Endothelial cell of umbilical vein (primary cell): Measurements from ENCODE around the gene PYCR2. TPM values are rescaled to one million over a fixed set of nuclear protein-coding genes. Genes with fewer than 3 reads are reported as not detected.

Source experiments
- BruUV-seq: library from RNA; stranded (reverse); fragments of 400-500 nt; replicated peaks from 2 replicates; lab custom pipeline; 2021; lab: Mats Ljungman, UMichigan
- CTCF ChIA-PET: fragments of 300-600, 350-600 bp; sonication (Branson Sonifier 250); formaldehyde crosslinking; loops from one replicate; lab custom pipeline; 2021; ENCODE audit warnings: antibody characterized with exemption, inconsistent platforms; lab: Charles Lee
- POLR2A ChIA-PET: fragments of 300-600, 350-600 bp; sonication (Branson Sonifier 250); formaldehyde crosslinking; loops from one replicate; lab custom pipeline; 2021; ENCODE audit warnings: antibody characterized with exemption, inconsistent platforms; lab: Charles Lee
- DNase-seq: peaks from one replicate; pipeline ENCODE4 v3.0.0-alpha.2; 2011; ENCODE audit warnings: low read depth, low spot score
- FAIRE-seq: peaks from 2 replicates; lab custom pipeline; 2011; peaks lifted over from hg19 to GRCh38; lab: Jason Lieb, UNC
- H2AFZ ChIP-seq: 2 replicates; pipeline ENCODE4 v1.6.0; 2012; ENCODE audit warnings: low read depth, low read length, control low read depth, inconsistent platforms
- H3K27ac ChIP-seq: 2 replicates; pipeline ENCODE4 v1.5.1; 2011; ENCODE audit warnings: low read depth, mild to moderate bottlenecking, control low read depth, low read length, moderate library complexity; ENCODE audit not compliant: insufficient read depth
- H3K27me3 ChIP-seq, 2 experiments: 2 replicates each; pipeline versions ENCODE4 v1.6.0 to v1.6.1; 2011; ENCODE audit warnings: low read length in 2 of 2, mixed read lengths in 1 of 2; ENCODE audit not compliant: control insufficient read depth in 2 of 2, insufficient read depth in 2 of 2
- H3K36me3 ChIP-seq, 2 experiments: 2 replicates in 1 of 2; 3 replicates in 1 of 2; pipeline ENCODE4 v1.5.1; 2011; ENCODE audit warnings: low read length in 2 of 2, mild to moderate bottlenecking in 1 of 2, moderate library complexity in 1 of 2; ENCODE audit not compliant: control insufficient read depth in 2 of 2, insufficient read depth in 2 of 2; ENCODE audit errors: extremely low read depth in 1 of 2
- H3K4me1 ChIP-seq: 3 replicates; pipeline ENCODE4 v1.5.1; 2011; ENCODE audit warnings: mild to moderate bottlenecking, low read length; ENCODE audit not compliant: control insufficient read depth, insufficient read depth; ENCODE audit errors: extremely low read depth
- H3K4me2 ChIP-seq: 2 replicates; pipeline ENCODE4 v1.6.1; 2011; ENCODE audit warnings: low read length, control low read depth, mixed read lengths; ENCODE audit not compliant: insufficient read depth
- H3K4me3 ChIP-seq, 3 experiments: fragments of 200-600 bp in 1 of 3; sonication (generic), shearing (Covaris generic) in 1 of 3; replicated peaks in 1 of 3; 2 replicates each; pipeline ENCODE4 v1.5.1; 2011 to 2016; ENCODE audit warnings: control low read depth in 3 of 3, low read length in 3 of 3, mild to moderate bottlenecking in 2 of 3, inconsistent platforms in 1 of 3, low read depth in 1 of 3, moderate library complexity in 1 of 3; ENCODE audit not compliant: insufficient read depth in 1 of 3
- H3K79me2 ChIP-seq: 2 replicates; pipeline ENCODE4 v1.6.0; 2012; ENCODE audit warnings: low read length, inconsistent platforms; ENCODE audit not compliant: control insufficient read depth, insufficient read depth
- H3K9ac ChIP-seq: replicated peaks from 2 replicates; pipeline ENCODE3; 2011; ENCODE audit warnings: low read length, control low read depth; ENCODE audit not compliant: insufficient read depth; ENCODE audit errors: extremely low read depth
- H3K9me1 ChIP-seq: replicated peaks from 3 replicates; pipeline ENCODE4 v1.6.0; 2011; ENCODE audit warnings: mild to moderate bottlenecking, low read length; ENCODE audit not compliant: control insufficient read depth, insufficient read depth; ENCODE audit errors: extremely low read depth
- H3K9me3 ChIP-seq: replicated peaks from 2 replicates; pipeline ENCODE4 v1.5.1; 2012; ENCODE audit warnings: low read length, inconsistent platforms; ENCODE audit not compliant: control insufficient read depth, insufficient read depth
- H4K20me1 ChIP-seq: replicated peaks from 2 replicates; pipeline ENCODE3; 2011; ENCODE audit warnings: mild to moderate bottlenecking, low read length; ENCODE audit not compliant: control insufficient read depth, insufficient read depth; ENCODE audit errors: extremely low read depth
- EZH2 ChIP-seq: IDR thresholded peaks from 2 replicates; pipeline ENCODE4 v1.6.1; 2012; ENCODE audit warnings: borderline replicate concordance, low read depth, mild to moderate bottlenecking, moderate library complexity, low read length, inconsistent platforms; ENCODE audit not compliant: severe bottlenecking
- FOS ChIP-seq: IDR thresholded peaks from 2 replicates; pipeline ENCODE4 v1.6.1; 2011; ENCODE audit warnings: mild to moderate bottlenecking, low read length, moderate library complexity, borderline replicate concordance; ENCODE audit not compliant: insufficient read depth
- GATA2 ChIP-seq: IDR thresholded peaks from 2 replicates; pipeline ENCODE4 v1.7.0; 2011; ENCODE audit warnings: low read depth, mild to moderate bottlenecking, moderate library complexity, mixed read lengths, low read length; ENCODE audit not compliant: insufficient read length, insufficient read depth
- JUN ChIP-seq: IDR thresholded peaks from 2 replicates; pipeline ENCODE4 v1.6.1; 2011; ENCODE audit warnings: borderline replicate concordance, low read depth; ENCODE audit not compliant: insufficient read length, insufficient read depth
- MAX ChIP-seq: IDR thresholded peaks from 2 replicates; pipeline ENCODE4 v1.6.1; 2011; ENCODE audit not compliant: insufficient read depth, insufficient read length
- MYC ChIP-seq: IDR thresholded peaks from one replicate; pipeline ENCODE4 v1.6.1; 2011; ENCODE audit warnings: mild to moderate bottlenecking, low read depth, low read length
- POLR2A ChIP-seq: IDR thresholded peaks from 2 replicates; pipeline ENCODE4 v1.6.1; 2012; ENCODE audit warnings: low read depth, mild to moderate bottlenecking, control low read depth, low read length
- POLR2AphosphoS5 ChIP-seq: IDR thresholded peaks from 2 replicates; pipeline ENCODE4 v1.6.1; 2012; ENCODE audit warnings: low read depth, mild to moderate bottlenecking, control low read depth, low read length, moderate library complexity; ENCODE audit not compliant: insufficient read depth
- dilution Hi-C: fragments of 300-500 bp; cut with MboI; formaldehyde crosslinking; loops from one replicate; pipeline ENCODE4 v1.15.0; 2019; ENCODE audit warnings: low sequenced_read_pairs; ENCODE audit not compliant: extremely low pct_ligation_motif_present
- intact Hi-C: fragments of 100-400 bp; cut with micrococcal nuclease; formaldehyde crosslinking; loops from one replicate; pipeline ENCODE4 v1.10.0; 2022
- polyA plus RNA-seq, 4 experiments: library from polyadenylated mRNA; depleted of rRNA in 3 of 4; stranded (reverse) in 3 of 4; unstranded in 1 of 4; fragments of >200 nt; gene quantifications; 2 replicates each; pipeline versions ENCODE4 v1.2.1 to v1.2.3, GENCODE V29; 2011 to 2012; ENCODE audit warnings: missing spikeins in 1 of 4
- total RNA-seq: library from RNA; stranded (reverse); gene quantifications from 2 replicates; pipeline ENCODE4 v1.2.3, GENCODE V29; 2021
- TF ChIP-seq, protein P1 (sequence below), 2 donors: IDR thresholded peaks; 1 replicate in 1 of 2; 2 replicates in 1 of 2; pipeline ENCODE4 v1.5.1; 2011; ENCODE audit warnings: low read length in 2 of 2, mild to moderate bottlenecking in 2 of 2, moderate library complexity in 2 of 2, control low read depth in 1 of 2, inconsistent platforms in 1 of 2, low read depth in 1 of 2; ENCODE audit not compliant: insufficient read depth in 1 of 2; ENCODE audit errors: extremely low read depth in 1 of 2

Gene PYCR2
- total and polyA plus RNA-seq, 2 donors (not counting 3 experiments of a cell fraction or from before 2014, with no cell fraction given): 64.6 to 65.1 TPM

DNA sequence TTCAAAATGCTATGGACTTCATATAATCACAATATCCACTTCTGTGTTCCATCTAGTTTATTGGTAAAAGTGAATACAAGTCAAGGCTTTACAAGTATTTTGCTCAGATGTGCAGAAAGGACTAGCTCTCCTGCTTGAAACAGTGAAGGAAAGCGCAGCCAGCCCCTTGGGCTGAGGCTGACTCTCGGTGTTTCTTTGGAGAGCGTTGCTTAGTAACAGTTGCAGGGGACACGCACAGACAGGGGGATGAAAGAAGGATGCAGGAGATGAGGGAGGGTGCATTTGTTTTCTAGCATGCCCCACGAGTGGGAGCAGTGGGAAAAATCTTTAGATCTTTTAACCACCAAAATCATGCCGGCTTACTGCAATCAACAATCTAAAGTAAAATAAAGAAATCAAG, 9.1 kb downstream of the PYCR2 start:
- no TSS peak for BruUV-seq
- no peaks in the 10 kb centered on the region for H3K9me1 ChIP-seq
- dilution Hi-C loops: no loop called here
- H3K4me1 ChIP-seq: peaks cover 5% of the 10 kb centered on the region
- H3K27me3 ChIP-seq: no peaks in the 10 kb centered on the region
- POLR2A ChIA-PET: no interaction called here
- CTCF ChIA-PET: interaction anchor here (1.7 to 7.1 kb wide), 2 partner anchors 73 to 438 kb away, joined by 4 to 82 read pairs; no protein-coding TSS in a partner anchor
- DNase-seq (no peak), FAIRE-seq (no peak)
- no peaks in the 10 kb centered on the region for H4K20me1 ChIP-seq
- peaks cover 2 to 8% of the 10 kb centered on the region in 2 experiments for H3K36me3 ChIP-seq
- H2AFZ ChIP-seq: no peak overlapping the region
- H3K4me2 ChIP-seq: no peak overlapping the region
- TF ChIP-seq POLR2AphosphoS5: no peak
- no peak for TF ChIP-seq MYC
- no peak for TF ChIP-seq FOS
- no peak for TF ChIP-seq EZH2
- TF ChIP-seq GATA2: no peak
- TF ChIP-seq POLR2A: no peak
- TF ChIP-seq, protein P1, sequence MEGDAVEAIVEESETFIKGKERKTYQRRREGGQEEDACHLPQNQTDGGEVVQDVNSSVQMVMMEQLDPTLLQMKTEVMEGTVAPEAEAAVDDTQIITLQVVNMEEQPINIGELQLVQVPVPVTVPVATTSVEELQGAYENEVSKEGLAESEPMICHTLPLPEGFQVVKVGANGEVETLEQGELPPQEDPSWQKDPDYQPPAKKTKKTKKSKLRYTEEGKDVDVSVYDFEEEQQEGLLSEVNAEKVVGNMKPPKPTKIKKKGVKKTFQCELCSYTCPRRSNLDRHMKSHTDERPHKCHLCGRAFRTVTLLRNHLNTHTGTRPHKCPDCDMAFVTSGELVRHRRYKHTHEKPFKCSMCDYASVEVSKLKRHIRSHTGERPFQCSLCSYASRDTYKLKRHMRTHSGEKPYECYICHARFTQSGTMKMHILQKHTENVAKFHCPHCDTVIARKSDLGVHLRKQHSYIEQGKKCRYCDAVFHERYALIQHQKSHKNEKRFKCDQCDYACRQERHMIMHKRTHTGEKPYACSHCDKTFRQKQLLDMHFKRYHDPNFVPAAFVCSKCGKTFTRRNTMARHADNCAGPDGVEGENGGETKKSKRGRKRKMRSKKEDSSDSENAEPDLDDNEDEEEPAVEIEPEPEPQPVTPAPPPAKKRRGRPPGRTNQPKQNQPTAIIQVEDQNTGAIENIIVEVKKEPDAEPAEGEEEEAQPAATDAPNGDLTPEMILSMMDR (IDR thresholded peaks at IDR 0.05; ENCODE audit: extremely low read depth in 1 of 2, insufficient read depth in 1 of 2, low read depth in 1 of 2, low read length in 2 of 2): no peak
- TF ChIP-seq JUN: no peak
- TF ChIP-seq MAX: no peak
- H3K9me3 ChIP-seq: no peaks in the 10 kb centered on the region
- no peak overlapping the region for H3K4me3 ChIP-seq
- intact Hi-C loops: loop anchor here (5.0 kb wide), 1 partner anchor 68 kb away; no protein-coding TSS in a partner anchor
- H3K27ac ChIP-seq: no peak overlapping the region
- no peaks in the 10 kb centered on the region for H3K79me2 ChIP-seq
- H3K9ac ChIP-seq: no peak overlapping the region
